Chondrocyte (in vitro differentiated cells): Measurements from ENCODE around the gene AKAP3. TPM values are rescaled to one million over a fixed set of nuclear protein-coding genes. Genes with fewer than 3 reads are reported as not detected.

ENCODE experiments used
- DNase-seq: peaks from one replicate; pipeline ENCODE4 v3.0.0; 2021; ENCODE audit warnings: mixed read lengths, low spot score
- H3K27ac Mint-ChIP-seq: one replicate; pipeline ENCODE4 v1.8.0; 2021; ENCODE audit warnings: mild to moderate bottlenecking, moderate library complexity, mixed read lengths; ENCODE audit not compliant: unreplicated experiment
- H3K27me3 Mint-ChIP-seq: 2 replicates; pipeline ENCODE4 v1.8.0; 2021; ENCODE audit warnings: low read depth, mixed read lengths
- H3K36me3 Mint-ChIP-seq: 2 replicates; pipeline ENCODE4 v1.8.0; 2021; ENCODE audit warnings: low read depth, mixed read lengths
- H3K4me1 Mint-ChIP-seq: 2 replicates; pipeline ENCODE4 v1.8.0; 2021; ENCODE audit warnings: low read depth, mild to moderate bottlenecking, mixed read lengths
- H3K4me3 Mint-ChIP-seq: one replicate; pipeline ENCODE4 v1.8.0; 2021; ENCODE audit warnings: mild to moderate bottlenecking, moderate library complexity, mixed read lengths; ENCODE audit not compliant: unreplicated experiment
- H3K9me3 Mint-ChIP-seq: 2 replicates; pipeline ENCODE4 v1.8.0; 2021; ENCODE audit warnings: low read depth, mixed read lengths
- CTCF ChIP-seq: fragments of 200-600 bp; sonication (generic); IDR thresholded peaks from 2 replicates; pipeline ENCODE4 v1.5.0; 2021; ENCODE audit warnings: antibody characterized with exemption, mild to moderate bottlenecking, moderate library complexity
- long read RNA-seq: library from polyadenylated mRNA; stranded (forward); transcript quantifications from one replicate; pipeline ENCODE4 v2.0.0, GENCODE V29; 2021
- total RNA-seq: library from RNA; stranded (reverse); gene quantifications from 3 replicates; pipeline ENCODE4 v1.2.1, GENCODE V29; 2021

Gene AKAP3
- 0.26 to 0.65 TPM (median 0.57 TPM) in 3 replicates for total RNA-seq
- long read RNA-seq, result 0 reads

GRCh38 chr12:4648501-4649357, at the start of gene AKAP3, which contains the start of gene NDUFA9:
TSS of gene AKAP3 (minus strand) at chr12:4649051. CDS start at chr12:4638196, 10,855 bp downstream.
TSS of gene NDUFA9 (plus strand) at chr12:4649114. CDS start at chr12:4649127, 13 bp downstream.
- Mint-ChIP-seq H3K4me1 (peaks cover 31% of the 10 kb centered on the region), H3K4me3 (peak within 1 kb of the TSS; percentile 99), H3K27me3 (no peaks in the 10 kb centered on the region), H3K27ac (peak within 1 kb of the TSS; percentile 97), H3K36me3 (no peaks in the 10 kb centered on the region), H3K9me3 (no peaks in the 10 kb centered on the region)
- peak; percentile 93 for DNase-seq
- no peak for TF ChIP-seq CTCF

GRCh38 chr12:4690760-4691159, 41.9 kb upstream of the AKAP3 start:
- no peaks in the 10 kb centered on the region for H3K9me3 Mint-ChIP-seq
- no peak for TF ChIP-seq CTCF
- H3K27ac Mint-ChIP-seq, result no peak overlapping the region
- H3K4me1 Mint-ChIP-seq, result no peaks in the 10 kb centered on the region
- peaks cover 11% of the 10 kb centered on the region for H3K36me3 Mint-ChIP-seq
- no peak overlapping the region for H3K4me3 Mint-ChIP-seq
- no peak for DNase-seq
- H3K27me3 Mint-ChIP-seq, result no peaks in the 10 kb centered on the region

DNA sequence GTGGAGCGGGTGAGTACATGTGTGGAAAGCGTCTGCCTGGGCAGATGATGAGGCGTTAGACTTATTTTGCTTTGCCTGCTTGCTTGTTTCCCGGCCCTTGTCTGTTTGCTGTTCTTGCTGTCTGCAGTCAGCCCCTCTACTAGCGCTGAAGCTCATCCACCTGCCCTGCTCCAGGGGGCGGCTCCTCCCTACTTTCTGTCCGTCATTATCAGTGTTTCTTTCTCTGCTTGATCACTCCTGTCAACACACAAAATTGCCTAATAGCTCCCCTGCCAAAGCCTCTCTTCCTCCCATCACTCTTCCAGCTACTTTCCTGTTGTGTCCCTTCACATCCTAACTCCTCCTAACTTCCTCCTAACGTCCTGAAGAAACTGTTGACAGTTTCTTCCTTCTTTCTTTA, 36.5 kb upstream of the AKAP3 start:
- TF ChIP-seq CTCF, result no peak
- Mint-ChIP-seq H3K4me1 (no peaks in the 10 kb centered on the region), H3K27ac (no peak overlapping the region), H3K27me3 (no peaks in the 10 kb centered on the region), H3K9me3 (no peaks in the 10 kb centered on the region), H3K36me3 (peaks cover 31% of the 10 kb centered on the region), H3K4me3 (no peak overlapping the region)
- DNase-seq, result no peak

GRCh38 chr12:4681732-4682131, 32.9 kb upstream of the AKAP3 start:
- Mint-ChIP-seq H3K27me3 (no peaks in the 10 kb centered on the region), H3K4me3 (no peak overlapping the region), H3K36me3 (peaks cover 33% of the 10 kb centered on the region), H3K4me1 (no peaks in the 10 kb centered on the region), H3K27ac (no peak overlapping the region), H3K9me3 (peaks cover 7% of the 10 kb centered on the region)
- TF ChIP-seq CTCF, result no peak
- no peak for DNase-seq

- TF ChIP-seq CTCF, result no peak
- Mint-ChIP-seq H3K36me3 (peaks cover 23% of the 10 kb centered on the region), H3K27me3 (no peaks in the 10 kb centered on the region), H3K4me1 (no peaks in the 10 kb centered on the region), H3K9me3 (peaks cover 23% of the 10 kb centered on the region), H3K27ac (no peak overlapping the region), H3K4me3 (no peak overlapping the region)
- DNase-seq, result no peak
These were observed 30.9 kb upstream of the AKAP3 start for GRCh38 chr12:4679711-4680110.
